ENCODE measurements around the gene GALC.

Gene GALC

GRCh38 chr14:88036422-88036821 lies 43.4 kb upstream of the GALC start:
- H3K9ac ChIP-seq, result no peak overlapping the region
- H4K20me1 ChIP-seq (ENCODE audit: insufficient read depth), result no peaks in the 10 kb centered on the region
- H3K36me3 ChIP-seq (ENCODE audit: insufficient read depth), result no peaks in the 10 kb centered on the region
- TF ChIP-seq CTCF (conservative IDR thresholded peaks at IDR 0.05; ENCODE audit: low read depth, low read length), result no peak
- no peak overlapping the region for H3K4me3 ChIP-seq (IDR thresholded peaks at IDR 0.05; ENCODE audit: insufficient read depth, low read depth, low read length)
- no peaks in the 10 kb centered on the region for H3K4me1 ChIP-seq (ENCODE audit: low read depth, poor library complexity, severe bottlenecking)
- H3K79me2 ChIP-seq (ENCODE audit: insufficient read depth, low read depth), result no peaks in the 10 kb centered on the region
- H3K27ac ChIP-seq, result no peak overlapping the region
- H3K27me3 ChIP-seq (ENCODE audit: insufficient read depth, low read depth), result no peaks in the 10 kb centered on the region
- H3K4me2 ChIP-seq, result no peak overlapping the region
- no peak overlapping the region for H2AFZ ChIP-seq (ENCODE audit: low read depth)

- H3K27me3 ChIP-seq (ENCODE audit: insufficient read depth, low read depth), result no peaks in the 10 kb centered on the region
- no peaks in the 10 kb centered on the region for H4K20me1 ChIP-seq (ENCODE audit: insufficient read depth)
- H2AFZ ChIP-seq (ENCODE audit: low read depth), result no peak overlapping the region
- H3K4me1 ChIP-seq (ENCODE audit: low read depth, poor library complexity, severe bottlenecking), result no peaks in the 10 kb centered on the region
- no peaks in the 10 kb centered on the region for H3K79me2 ChIP-seq (ENCODE audit: insufficient read depth, low read depth)
- no peak overlapping the region for H3K27ac ChIP-seq
- no peak for TF ChIP-seq CTCF (conservative IDR thresholded peaks at IDR 0.05; ENCODE audit: low read depth, low read length)
- H3K9ac ChIP-seq, result no peak overlapping the region
- no peaks in the 10 kb centered on the region for H3K36me3 ChIP-seq (ENCODE audit: insufficient read depth)
- no peak overlapping the region for H3K4me3 ChIP-seq (IDR thresholded peaks at IDR 0.05; ENCODE audit: insufficient read depth, low read depth, low read length)
- no peak overlapping the region for H3K4me2 ChIP-seq
Observed at GRCh38 chr14:88034076-88034475, 41.1 kb upstream of the GALC start.

GRCh38 chr14:88032373-88032772 lies 39.4 kb upstream of the GALC start:
- no peak overlapping the region for H2AFZ ChIP-seq (ENCODE audit: low read depth)
- H3K4me1 ChIP-seq (ENCODE audit: low read depth, poor library complexity, severe bottlenecking), result no peaks in the 10 kb centered on the region
- H3K9ac ChIP-seq, result no peak overlapping the region
- no peak overlapping the region for H3K4me2 ChIP-seq
- H3K79me2 ChIP-seq (ENCODE audit: insufficient read depth, low read depth), result no peaks in the 10 kb centered on the region
- no peaks in the 10 kb centered on the region for H4K20me1 ChIP-seq (ENCODE audit: insufficient read depth)
- H3K27ac ChIP-seq, result no peak overlapping the region
- no peak overlapping the region for H3K4me3 ChIP-seq (IDR thresholded peaks at IDR 0.05; ENCODE audit: insufficient read depth, low read depth, low read length)
- no peaks in the 10 kb centered on the region for H3K36me3 ChIP-seq (ENCODE audit: insufficient read depth)
- H3K27me3 ChIP-seq (ENCODE audit: insufficient read depth, low read depth), result no peaks in the 10 kb centered on the region
- TF ChIP-seq CTCF (conservative IDR thresholded peaks at IDR 0.05; ENCODE audit: low read depth, low read length), result no peak

- Histone ChIP-seq H3K9ac (no peak overlapping the region), H3K27me3 (ENCODE audit: insufficient read depth, low read depth) (no peaks in the 10 kb centered on the region), H3K27ac (no peak overlapping the region), H4K20me1 (ENCODE audit: insufficient read depth) (no peaks in the 10 kb centered on the region), H3K4me1 (ENCODE audit: low read depth, poor library complexity, severe bottlenecking) (no peaks in the 10 kb centered on the region), H3K36me3 (ENCODE audit: insufficient read depth) (no peaks in the 10 kb centered on the region), H3K4me3 (IDR thresholded peaks at IDR 0.05; ENCODE audit: insufficient read depth, low read depth, low read length) (no peak overlapping the region), H3K4me2 (no peak overlapping the region), H2AFZ (ENCODE audit: low read depth) (no peak overlapping the region), H3K79me2 (ENCODE audit: insufficient read depth, low read depth) (no peaks in the 10 kb centered on the region)
- TF ChIP-seq CTCF (conservative IDR thresholded peaks at IDR 0.05; ENCODE audit: low read depth, low read length), result no peak
Observed at GRCh38 chr14:88030892-88031291, 37.9 kb upstream of the GALC start.

- H3K4me1 ChIP-seq (ENCODE audit: low read depth, poor library complexity, severe bottlenecking), result no peaks in the 10 kb centered on the region
- TF ChIP-seq CTCF (conservative IDR thresholded peaks at IDR 0.05; ENCODE audit: low read depth, low read length), result no peak
- H2AFZ ChIP-seq (ENCODE audit: low read depth), result no peak overlapping the region
- no peak overlapping the region for H3K27ac ChIP-seq
- H3K9ac ChIP-seq, result no peak overlapping the region
- H3K4me3 ChIP-seq (IDR thresholded peaks at IDR 0.05; ENCODE audit: insufficient read depth, low read depth, low read length), result no peak overlapping the region
- H3K4me2 ChIP-seq, result no peak overlapping the region
- no peaks in the 10 kb centered on the region for H3K79me2 ChIP-seq (ENCODE audit: insufficient read depth, low read depth)
- H4K20me1 ChIP-seq (ENCODE audit: insufficient read depth), result no peaks in the 10 kb centered on the region
- no peaks in the 10 kb centered on the region for H3K27me3 ChIP-seq (ENCODE audit: insufficient read depth, low read depth)
- no peaks in the 10 kb centered on the region for H3K36me3 ChIP-seq (ENCODE audit: insufficient read depth)
Observed at GRCh38 chr14:88030079-88030478, 37.1 kb upstream of the GALC start.

Data from KMS-11 (cell line).